IMR-90 (cell line): ENCODE results near the gene RALGPS2. TPM values are rescaled to one million over a fixed set of nuclear protein-coding genes. Genes with fewer than 3 reads are reported as not detected.

Experiments used
- ATAC-seq: fragments of 200-7000 bp; cut with Tn5 transposase; 2 replicates; pipeline ENCODE4 v1.9.1; 2020; ENCODE audit warnings: low read depth, mild to moderate bottlenecking, moderate library complexity
- BruUV-seq: library from RNA; stranded (reverse); fragments of 400-500 nt; replicated peaks from 2 replicates; lab custom pipeline; 2021; lab: Mats Ljungman, UMichigan
- CTCF ChIA-PET: fragments of 300-600 bp; formaldehyde crosslinking; extraction: SDS; loops from one replicate; lab custom pipeline; 2021; ENCODE audit warnings: antibody characterized with exemption; lab: Yijun Ruan, JAX
- POLR2A ChIA-PET: fragments of 300-600 bp; sonication (Branson Sonifier 250); formaldehyde crosslinking; loops from one replicate; lab custom pipeline; 2022; ENCODE audit warnings: antibody characterized with exemption; ENCODE audit not compliant: unreplicated experiment; lab: Charles Lee
- DNase-seq: peaks from one replicate; pipeline ENCODE4 v3.0.0; 2013
- H2AFZ ChIP-seq: replicated peaks from 2 replicates; pipeline ENCODE3; 2013; ENCODE audit warnings: low read length, mild to moderate bottlenecking; ENCODE audit not compliant: poor library complexity
- H2AK5ac ChIP-seq: 2 replicates; pipeline ENCODE4 v1.6.1; 2013; ENCODE audit warnings: low read depth, low read length, inconsistent platforms
- H2AK9ac ChIP-seq: replicated peaks from 2 replicates; pipeline ENCODE3; 2013; ENCODE audit warnings: mild to moderate bottlenecking, low read depth, low read length, moderate library complexity; ENCODE audit not compliant: poor library complexity
- H2BK120ac ChIP-seq: 2 replicates; pipeline ENCODE4 v1.6.1; 2013; ENCODE audit warnings: low read depth, low read length, inconsistent platforms
- H2BK15ac ChIP-seq: 3 replicates; pipeline ENCODE4 v1.6.1; 2013; ENCODE audit warnings: low read depth, low read length, inconsistent platforms
- H2BK20ac ChIP-seq: 2 replicates; pipeline ENCODE4 v1.6.1; 2013; ENCODE audit warnings: low read depth, mild to moderate bottlenecking, inconsistent platforms, low read length, moderate library complexity
- H2BK5ac ChIP-seq: 2 replicates; pipeline ENCODE4 v1.6.1; 2013; ENCODE audit warnings: mild to moderate bottlenecking, low read depth, low read length, inconsistent platforms; ENCODE audit not compliant: poor library complexity, severe bottlenecking
- H3K14ac ChIP-seq: replicated peaks from 2 replicates; pipeline ENCODE4 v1.6.1; 2013; ENCODE audit warnings: low read depth, low read length, inconsistent platforms
- H3K18ac ChIP-seq: 2 replicates; pipeline ENCODE4 v1.6.1; 2013; ENCODE audit warnings: low read depth, low read length, control low read depth
- H3K23ac ChIP-seq: 2 replicates; pipeline ENCODE4 v1.6.1; 2013; ENCODE audit warnings: low read depth, low read length, inconsistent platforms
- H3K27ac ChIP-seq: 2 replicates; pipeline ENCODE4 v1.5.1; 2013; ENCODE audit warnings: mild to moderate bottlenecking, control low read depth, low read length; ENCODE audit not compliant: insufficient read depth
- H3K27me3 ChIP-seq: 2 replicates; pipeline ENCODE4 v1.6.1; 2013; ENCODE audit warnings: low read length; ENCODE audit not compliant: control insufficient read depth, insufficient read depth
- H3K36me3 ChIP-seq: 2 replicates; pipeline ENCODE4 v1.6.1; 2013; ENCODE audit warnings: low read length, mixed read lengths; ENCODE audit not compliant: control insufficient read depth, insufficient read depth
- H3K4ac ChIP-seq: 2 replicates; pipeline ENCODE4 v1.6.1; 2013; ENCODE audit warnings: low read depth, low read length, inconsistent platforms
- H3K4me1 ChIP-seq: 2 replicates; pipeline ENCODE4 v1.6.1; 2013; ENCODE audit warnings: low read length, mixed read lengths; ENCODE audit not compliant: control insufficient read depth, insufficient read depth
- H3K4me2 ChIP-seq: 2 replicates; pipeline ENCODE4 v1.6.1; 2013; ENCODE audit warnings: low read depth, mild to moderate bottlenecking, control low read depth, low read length, moderate library complexity
- H3K4me3 ChIP-seq: 2 replicates; pipeline ENCODE4 v1.5.1; 2013; ENCODE audit warnings: low read depth, mild to moderate bottlenecking, control low read depth, low read length, moderate library complexity; ENCODE audit not compliant: insufficient read depth
- H3K56ac ChIP-seq: 2 replicates; pipeline ENCODE4 v1.6.1; 2013; ENCODE audit warnings: low read length, inconsistent platforms; ENCODE audit not compliant: insufficient read depth; ENCODE audit errors: extremely low read depth
- H3K79me1 ChIP-seq, 2 experiments: 2 replicates each; pipeline ENCODE4 v1.6.1; 2013; ENCODE audit warnings: low read length in 2 of 2, inconsistent platforms in 1 of 2, low read depth in 1 of 2
- H3K9ac ChIP-seq: 2 replicates; pipeline ENCODE4 v1.6.1; 2013; ENCODE audit warnings: low read depth, low read length, control low read depth
- H3K9me1 ChIP-seq: 2 replicates; pipeline ENCODE4 v1.6.1; 2013; ENCODE audit warnings: low read length, inconsistent platforms; ENCODE audit not compliant: insufficient read depth
- H3K9me3 ChIP-seq: 2 replicates; pipeline ENCODE4 v1.6.1; 2013; ENCODE audit warnings: low read length; ENCODE audit not compliant: control insufficient read depth, insufficient read depth
- H4K20me1 ChIP-seq: 2 replicates; pipeline ENCODE4 v1.6.1; 2013; ENCODE audit warnings: low read length, inconsistent platforms; ENCODE audit not compliant: insufficient read depth
- H4K5ac ChIP-seq: 2 replicates; pipeline ENCODE4 v1.6.1; 2013; ENCODE audit warnings: mild to moderate bottlenecking, low read depth, low read length, control low read depth
- H4K8ac ChIP-seq, 2 experiments: 2 replicates each; pipeline ENCODE4 v1.6.1; 2013; ENCODE audit warnings: low read depth in 2 of 2, low read length in 2 of 2, control low read depth in 1 of 2, inconsistent platforms in 1 of 2
- H4K91ac ChIP-seq: 2 replicates; pipeline ENCODE4 v1.6.1; 2013; ENCODE audit warnings: low read depth, low read length, inconsistent platforms; ENCODE audit not compliant: insufficient read depth
- BHLHE40 ChIP-seq: fragments of 150-350 bp; IDR thresholded peaks from 2 replicates; pipeline ENCODE4 v1.6.1; 2016; ENCODE audit warnings: mild to moderate bottlenecking, low read depth, low read length
- CEBPB ChIP-seq: IDR thresholded peaks from 2 replicates; pipeline ENCODE4 v1.6.1; 2012; ENCODE audit warnings: low read depth, low read length, improper control_type of control experiment
- CHD1 ChIP-seq: IDR thresholded peaks from 2 replicates; pipeline ENCODE4 v1.6.1; 2012; ENCODE audit warnings: low read depth, low read length, improper control_type of control experiment
- ELK1 ChIP-seq: fragments of 150-350 bp; IDR thresholded peaks from 2 replicates; pipeline ENCODE4 v1.6.1; 2016; ENCODE audit warnings: low read depth, mild to moderate bottlenecking, low read length, moderate library complexity, borderline replicate concordance
- FOS ChIP-seq: fragments of 150-350 bp; IDR thresholded peaks from 2 replicates; pipeline ENCODE4 v1.6.1; 2016; ENCODE audit warnings: low read depth, low read length
- MAZ ChIP-seq: IDR thresholded peaks from 2 replicates; pipeline ENCODE4 v1.6.1; 2012; ENCODE audit warnings: low read depth, mild to moderate bottlenecking, low read length, improper control_type of control experiment, moderate library complexity, borderline replicate concordance
- MXI1 ChIP-seq: IDR thresholded peaks from 2 replicates; pipeline ENCODE4 v1.6.1; 2012; ENCODE audit warnings: low read depth, mild to moderate bottlenecking, low read length, moderate library complexity, borderline replicate concordance
- NFE2L2 ChIP-seq: fragments of 150-350 bp; IDR thresholded peaks from 2 replicates; pipeline ENCODE4 v1.6.1; 2016; ENCODE audit warnings: low read depth, mild to moderate bottlenecking, low read length
- RAD21 ChIP-seq: IDR thresholded peaks from 2 replicates; pipeline ENCODE4 v1.6.1; 2012; ENCODE audit warnings: low read length, improper control_type of control experiment
- RCOR1 ChIP-seq: IDR thresholded peaks from 2 replicates; pipeline ENCODE4 v1.6.1; 2012; ENCODE audit warnings: mild to moderate bottlenecking, low read length, improper control_type of control experiment; ENCODE audit not compliant: insufficient replicate concordance
- SMC3 ChIP-seq: fragments of 150-350 bp; IDR thresholded peaks from 2 replicates; pipeline ENCODE4 v1.6.1; 2016; ENCODE audit warnings: low read depth, mild to moderate bottlenecking, antibody characterized with exemption, low read length, moderate library complexity
- USF2 ChIP-seq: fragments of 150-350 bp; IDR thresholded peaks from 2 replicates; pipeline ENCODE4 v1.6.1; 2017; ENCODE audit warnings: mild to moderate bottlenecking, antibody characterized with exemption, low read length, low read depth
- WGBS, 2 experiments: methylation state at CpG; one replicate each; pipeline versions ENCODE4 v1.1.5 to v1.1.7; 2013; ENCODE audit warnings: missing lambda C conversion rate in 2 of 2; ENCODE audit not compliant: insufficient read length in 1 of 2; ENCODE audit errors: extremely low coverage in 2 of 2; 5-methylcytosine and 5-hydroxymethylcytosine counted together
- dilution Hi-C: fragments of 300-500 bp; cut with HindIII; formaldehyde crosslinking; loops from one replicate; pipeline ENCODE4 v1.14.3; 2018; ENCODE audit warnings: low sequenced_read_pairs; ENCODE audit not compliant: unreplicated experiment
- in situ Hi-C: fragments of 300-500 bp; cut with MboI; formaldehyde crosslinking; loops from 3 replicates; pipeline ENCODE4 v1.14.3; 2019; ENCODE audit warnings: low sequenced_read_pairs, inconsistent platforms, mixed read lengths
- intact Hi-C: fragments of 100-400 bp; cut with micrococcal nuclease; formaldehyde crosslinking; loops from 2 replicates; pipeline ENCODE4 v1.10.0; 2022
- polyA plus RNA-seq, 3 experiments: library from polyadenylated mRNA; depleted of rRNA; stranded (reverse); fragments of >200 nt; gene quantifications; 2 replicates each; pipeline ENCODE4 v1.2.3, GENCODE V29; 2012; ENCODE audit warnings: low replicate concordance in 1 of 3
- total RNA-seq: library from RNA; depleted of rRNA; stranded (reverse); fragments of >200 nt; gene quantifications from 2 replicates; pipeline ENCODE4 v1.2.3, GENCODE V29; 2012

RALGPS2 gene
- total and polyA plus RNA-seq, 2 of the 4 experiments (the other 2 are of a cell fraction) = 13.8 to 148 TPM

GRCh38 chr1:178679237-178679636 lies 45.8 kb upstream of the RALGPS2 start:
- DNase-seq = no peak
- no peak overlapping the region for H2AFZ ChIP-seq

More at GRCh38 chr1:178679237-178679636, 45.8 kb upstream of the RALGPS2 start:
- Histone ChIP-seq H3K56ac (no peak overlapping the region), H3K4me2 (no peak overlapping the region), H2BK120ac (no peak overlapping the region), H4K5ac (no peak overlapping the region), H4K20me1 (no peaks in the 10 kb centered on the region), H2BK5ac (no peak overlapping the region), H3K4me1 (peaks cover 11% of the 10 kb centered on the region), H3K4me3 (no peak overlapping the region), H2BK20ac (no peak overlapping the region), H2AK9ac (no peak overlapping the region), H3K79me1 (0 out of 4 replicates have a peak, but pooled peaks cover 0 to 5% of the 10 kb centered on the region in 2 experiments), H3K9me1 (peaks cover 5% of the 10 kb centered on the region; the same call in 1 of the 2 replicates), H2AK5ac (no peak overlapping the region), H3K27me3 (no peaks in the 10 kb centered on the region), H3K23ac (no peak overlapping the region), H3K9me3 (no peaks in the 10 kb centered on the region), H3K14ac (no peak overlapping the region), H3K18ac (no peak overlapping the region), H3K4ac (no peak overlapping the region), H3K36me3 (no peaks in the 10 kb centered on the region), H4K91ac (no peak overlapping the region), H3K27ac (no peak overlapping the region), H3K9ac (no peak overlapping the region), H4K8ac (no peak overlapping the region), H2BK15ac (no peak overlapping the region)
- no CpG with 5 or more reads among the region's 2 CpGs for WGBS, 2 experiments
- CTCF ChIA-PET = no interaction called here
- in situ Hi-C loops = no loop called here
- BruUV-seq = no TSS peak
- dilution Hi-C loops = no loop called here
- POLR2A ChIA-PET = no interaction called here
- ATAC-seq = no peak
- no peak for TF ChIP-seq MAZ
- TF ChIP-seq USF2 = no peak
- no peak for TF ChIP-seq RCOR1
- TF ChIP-seq MXI1 = no peak
- TF ChIP-seq RAD21 = no peak
- no peak for TF ChIP-seq BHLHE40
- no peak for TF ChIP-seq CHD1
- TF ChIP-seq SMC3 = no peak
- no peak for TF ChIP-seq CEBPB
- no peak for TF ChIP-seq NFE2L2
- no peak for TF ChIP-seq FOS
- no peak for TF ChIP-seq ELK1
- intact Hi-C loops = no loop called here
